HL-60 (cell line): ENCODE results near the gene SERTAD1.
A peak's percentile ranks its signal among the peaks of the same experiment; 100 is the strongest.

Experiments used
- DNase-seq, 2 experiments: peaks; one replicate each; pipeline ENCODE4 v3.0.0-alpha.2; 2010 to 2020; ENCODE audit warnings: low read depth in 1 of 2, low spot score in 1 of 2
- H3K27ac ChIP-seq: fragments of 250-450 bp; sonication (Bioruptor Pico); replicated peaks from 2 replicates; pipeline ENCODE4 v1.5.1; 2020; ENCODE audit warnings: mild to moderate bottlenecking, moderate library complexity
- H3K27me3 ChIP-seq: fragments of 250-450 bp; sonication (Bioruptor Pico); 2 replicates; pipeline ENCODE4 v1.5.1; 2021; ENCODE audit warnings: mild to moderate bottlenecking, moderate library complexity; ENCODE audit not compliant: insufficient read depth, poor library complexity, severe bottlenecking
- H3K4me3 ChIP-seq: replicated peaks from 2 replicates; pipeline ENCODE4 v1.5.1; 2011; ENCODE audit warnings: mild to moderate bottlenecking, control low read depth, low read length; ENCODE audit not compliant: insufficient read depth
- GABPA ChIP-seq: IDR thresholded peaks from 2 replicates; pipeline ENCODE4 v1.6.1; 2012; ENCODE audit warnings: low read depth
- POLR2AphosphoS5 ChIP-seq: IDR thresholded peaks from 2 replicates; pipeline ENCODE4 v1.6.1; 2012; ENCODE audit warnings: low read depth
- SPI1 ChIP-seq: IDR thresholded peaks from 2 replicates; pipeline ENCODE4 v1.6.1; 2012; ENCODE audit warnings: low read depth, mild to moderate bottlenecking, borderline replicate concordance
- TF ChIP-seq, protein P1 (sequence below): IDR thresholded peaks from 2 replicates; pipeline ENCODE4 v1.6.1; 2012; ENCODE audit warnings: low read depth; ENCODE audit not compliant: insufficient replicate concordance
- TF ChIP-seq, protein P2 (sequence below): IDR thresholded peaks from one replicate; pipeline ENCODE4 v1.5.1; 2011; ENCODE audit warnings: low read length, control low read depth, inconsistent platforms; ENCODE audit not compliant: insufficient read depth

The SERTAD1 gene

DNA sequence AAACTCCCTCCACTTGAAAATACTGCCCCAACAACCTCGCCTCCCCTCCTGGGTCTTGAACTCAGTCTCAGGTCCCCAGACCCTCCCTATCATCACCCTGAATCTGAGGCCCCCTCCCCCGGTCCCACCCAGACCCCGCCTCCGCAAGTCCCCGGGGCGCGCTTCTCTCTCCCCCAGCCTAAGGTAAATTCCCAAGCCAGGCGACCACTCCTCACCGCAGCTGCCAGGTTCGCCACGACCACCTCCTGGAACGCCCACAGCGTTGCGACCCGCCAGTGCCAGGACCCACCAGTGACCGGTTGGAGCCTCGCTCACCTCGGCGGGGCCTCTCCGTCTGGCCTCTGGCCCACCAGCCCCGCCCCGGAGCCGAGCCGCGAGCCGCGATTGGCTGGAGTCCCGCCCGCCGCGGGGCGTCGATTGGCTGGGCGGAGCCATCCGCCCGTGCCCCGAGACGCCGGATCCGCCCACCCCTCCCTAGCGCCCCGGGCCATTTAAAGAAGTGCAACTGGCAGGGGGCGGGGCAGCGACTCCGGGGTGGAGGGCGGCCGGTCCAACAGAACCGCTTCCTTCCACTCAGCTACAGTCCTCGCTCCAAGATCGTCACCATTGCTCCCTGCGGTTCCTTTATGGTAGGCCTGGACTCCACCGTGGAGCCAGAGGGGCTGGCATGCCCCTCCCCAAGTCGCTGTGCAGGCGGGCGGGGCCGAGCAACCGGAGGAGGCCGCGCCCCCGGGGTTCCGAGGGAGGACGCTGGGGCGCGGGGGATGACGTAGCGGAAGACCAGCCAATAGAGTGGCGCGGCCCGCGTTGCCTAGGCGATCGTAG lies 18.4 kb upstream of the SERTAD1 start, which contains the start of gene SERTAD3:
Gene SERTAD3 (minus strand): TSS at position 336 of the 825 bp plus-strand sequence. CDS start 2,255 bp downstream, outside the sequence.
- TF ChIP-seq, protein P1, sequence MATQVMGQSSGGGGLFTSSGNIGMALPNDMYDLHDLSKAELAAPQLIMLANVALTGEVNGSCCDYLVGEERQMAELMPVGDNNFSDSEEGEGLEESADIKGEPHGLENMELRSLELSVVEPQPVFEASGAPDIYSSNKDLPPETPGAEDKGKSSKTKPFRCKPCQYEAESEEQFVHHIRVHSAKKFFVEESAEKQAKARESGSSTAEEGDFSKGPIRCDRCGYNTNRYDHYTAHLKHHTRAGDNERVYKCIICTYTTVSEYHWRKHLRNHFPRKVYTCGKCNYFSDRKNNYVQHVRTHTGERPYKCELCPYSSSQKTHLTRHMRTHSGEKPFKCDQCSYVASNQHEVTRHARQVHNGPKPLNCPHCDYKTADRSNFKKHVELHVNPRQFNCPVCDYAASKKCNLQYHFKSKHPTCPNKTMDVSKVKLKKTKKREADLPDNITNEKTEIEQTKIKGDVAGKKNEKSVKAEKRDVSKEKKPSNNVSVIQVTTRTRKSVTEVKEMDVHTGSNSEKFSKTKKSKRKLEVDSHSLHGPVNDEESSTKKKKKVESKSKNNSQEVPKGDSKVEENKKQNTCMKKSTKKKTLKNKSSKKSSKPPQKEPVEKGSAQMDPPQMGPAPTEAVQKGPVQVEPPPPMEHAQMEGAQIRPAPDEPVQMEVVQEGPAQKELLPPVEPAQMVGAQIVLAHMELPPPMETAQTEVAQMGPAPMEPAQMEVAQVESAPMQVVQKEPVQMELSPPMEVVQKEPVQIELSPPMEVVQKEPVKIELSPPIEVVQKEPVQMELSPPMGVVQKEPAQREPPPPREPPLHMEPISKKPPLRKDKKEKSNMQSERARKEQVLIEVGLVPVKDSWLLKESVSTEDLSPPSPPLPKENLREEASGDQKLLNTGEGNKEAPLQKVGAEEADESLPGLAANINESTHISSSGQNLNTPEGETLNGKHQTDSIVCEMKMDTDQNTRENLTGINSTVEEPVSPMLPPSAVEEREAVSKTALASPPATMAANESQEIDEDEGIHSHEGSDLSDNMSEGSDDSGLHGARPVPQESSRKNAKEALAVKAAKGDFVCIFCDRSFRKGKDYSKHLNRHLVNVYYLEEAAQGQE, result no peak
- TF ChIP-seq SPI1, result peak; percentile 39; the same call in 1 of the 2 replicates
- TF ChIP-seq, protein P2, sequence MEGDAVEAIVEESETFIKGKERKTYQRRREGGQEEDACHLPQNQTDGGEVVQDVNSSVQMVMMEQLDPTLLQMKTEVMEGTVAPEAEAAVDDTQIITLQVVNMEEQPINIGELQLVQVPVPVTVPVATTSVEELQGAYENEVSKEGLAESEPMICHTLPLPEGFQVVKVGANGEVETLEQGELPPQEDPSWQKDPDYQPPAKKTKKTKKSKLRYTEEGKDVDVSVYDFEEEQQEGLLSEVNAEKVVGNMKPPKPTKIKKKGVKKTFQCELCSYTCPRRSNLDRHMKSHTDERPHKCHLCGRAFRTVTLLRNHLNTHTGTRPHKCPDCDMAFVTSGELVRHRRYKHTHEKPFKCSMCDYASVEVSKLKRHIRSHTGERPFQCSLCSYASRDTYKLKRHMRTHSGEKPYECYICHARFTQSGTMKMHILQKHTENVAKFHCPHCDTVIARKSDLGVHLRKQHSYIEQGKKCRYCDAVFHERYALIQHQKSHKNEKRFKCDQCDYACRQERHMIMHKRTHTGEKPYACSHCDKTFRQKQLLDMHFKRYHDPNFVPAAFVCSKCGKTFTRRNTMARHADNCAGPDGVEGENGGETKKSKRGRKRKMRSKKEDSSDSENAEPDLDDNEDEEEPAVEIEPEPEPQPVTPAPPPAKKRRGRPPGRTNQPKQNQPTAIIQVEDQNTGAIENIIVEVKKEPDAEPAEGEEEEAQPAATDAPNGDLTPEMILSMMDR, result no peak
- TF ChIP-seq GABPA, result no peak
- Histone ChIP-seq H3K27ac (peak within 1 kb of the TSS; percentile 83), H3K4me3 (peak within 1 kb of the TSS; percentile 60), H3K27me3 (no peaks in the 10 kb centered on the region)
- DNase-seq, result peak; percentile 86 to 94

- H3K27ac ChIP-seq, result peak overlapping the region; percentile 83
- peak overlapping the region; percentile 60 for H3K4me3 ChIP-seq
- TF ChIP-seq SPI1, result peak; percentile 3; the same call in 1 of the 2 replicates
- TF ChIP-seq, protein P1, result no peak
- TF ChIP-seq, protein P2, result no peak
- peak; percentile 98 to 100 for DNase-seq
- H3K27me3 ChIP-seq, result no peaks in the 10 kb centered on the region
Observed at GRCh38 chr19:40443131-40443999, 17.6 kb upstream of the SERTAD1 start.

- DNase-seq, result no peak
- peak overlapping the region; percentile 44 for H3K27ac ChIP-seq
- H3K4me3 ChIP-seq, result peak overlapping the region; percentile 60
- TF ChIP-seq POLR2AphosphoS5 (no peak), SPI1 (no peak), GABPA (no peak)
- TF ChIP-seq, protein P2, result no peak
- TF ChIP-seq, protein P1, result no peak
- no peaks in the 10 kb centered on the region for H3K27me3 ChIP-seq
Observed at GRCh38 chr19:40442328-40443130, 16.7 kb upstream of the SERTAD1 start.
